Activated naive CD8-positive, alpha-beta T cell treated with anti-CD3 and anti-CD28 coated beads, Interleukin-2, amount 50 U/mL, for 24 hours (primary cell): ENCODE measurements around the gene BCL6.

Source experiments
- ATAC-seq: fragments of 150-1000 bp; cut with Tn5 transposase; one replicate; pipeline ENCODE4 v1.10.0; 2021
- DNase-seq: peaks from one replicate; pipeline ENCODE4 v3.0.0; 2021
- H3K27ac Mint-ChIP-seq: one replicate; pipeline ENCODE4 v1.8.0; 2021; ENCODE audit warnings: mild to moderate bottlenecking, mixed read lengths
- H3K27me3 Mint-ChIP-seq: one replicate; pipeline ENCODE4 v1.8.0; 2021; ENCODE audit warnings: mixed read lengths
- H3K36me3 Mint-ChIP-seq: one replicate; pipeline ENCODE4 v1.8.0; 2021; ENCODE audit warnings: low read depth, mixed read lengths
- H3K4me1 Mint-ChIP-seq: one replicate; pipeline ENCODE4 v1.8.0; 2021; ENCODE audit warnings: mixed read lengths
- H3K4me3 Mint-ChIP-seq: one replicate; pipeline ENCODE4 v1.8.0; 2021; ENCODE audit warnings: mild to moderate bottlenecking, moderate library complexity, mixed read lengths
- H3K9me3 Mint-ChIP-seq: one replicate; pipeline ENCODE4 v1.8.0; 2021; ENCODE audit warnings: mixed read lengths

Gene BCL6

GRCh38 chr3:187722206-187722612 is 23.1 kb downstream of the BCL6 start:
- no peak for ATAC-seq
- Mint-ChIP-seq H3K36me3 (peaks cover 29% of the 10 kb centered on the region), H3K27ac (no peak overlapping the region), H3K9me3 (no peaks in the 10 kb centered on the region), H3K27me3 (no peaks in the 10 kb centered on the region), H3K4me1 (no peaks in the 10 kb centered on the region), H3K4me3 (no peak overlapping the region)
- DNase-seq: no peak

- no peak for ATAC-seq
Measured at GRCh38 chr3:187721055-187721454, 24.2 kb downstream of the BCL6 start.

GRCh38 chr3:187720337-187720670 is 25.0 kb downstream of the BCL6 start:
- no peak overlapping the region for H3K4me3 Mint-ChIP-seq
- H3K4me1 Mint-ChIP-seq: no peaks in the 10 kb centered on the region
- no peak overlapping the region for H3K27ac Mint-ChIP-seq
- peaks cover 20% of the 10 kb centered on the region for H3K36me3 Mint-ChIP-seq
- no peaks in the 10 kb centered on the region for H3K27me3 Mint-ChIP-seq
- ATAC-seq: no peak
- DNase-seq: no peak
- H3K9me3 Mint-ChIP-seq: no peaks in the 10 kb centered on the region

More at GRCh38 chr3:187721055-187721454, 24.2 kb downstream of the BCL6 start:
- Mint-ChIP-seq H3K9me3 (no peaks in the 10 kb centered on the region), H3K4me1 (no peaks in the 10 kb centered on the region), H3K27me3 (no peaks in the 10 kb centered on the region), H3K36me3 (peaks cover 23% of the 10 kb centered on the region), H3K27ac (no peak overlapping the region), H3K4me3 (no peak overlapping the region)
- DNase-seq: no peak

GRCh38 chr3:187719628-187720336 is 25.5 kb downstream of the BCL6 start:
- Mint-ChIP-seq H3K4me1 (no peaks in the 10 kb centered on the region), H3K27ac (no peak overlapping the region), H3K36me3 (peaks cover 17% of the 10 kb centered on the region), H3K4me3 (no peak overlapping the region), H3K27me3 (no peaks in the 10 kb centered on the region), H3K9me3 (no peaks in the 10 kb centered on the region)
- ATAC-seq: no peak
- DNase-seq: no peak

GRCh38 chr3:187718802-187719201 is 26.5 kb downstream of the BCL6 start:
- no peaks in the 10 kb centered on the region for H3K9me3 Mint-ChIP-seq
- no peak for DNase-seq
- no peak overlapping the region for H3K4me3 Mint-ChIP-seq
- H3K27ac Mint-ChIP-seq: no peak overlapping the region
- peaks cover 11% of the 10 kb centered on the region for H3K36me3 Mint-ChIP-seq
- peaks cover 3% of the 10 kb centered on the region for H3K27me3 Mint-ChIP-seq
- ATAC-seq: no peak
- H3K4me1 Mint-ChIP-seq: peaks cover 8% of the 10 kb centered on the region

- DNase-seq: no peak
- H3K27ac Mint-ChIP-seq: no peak overlapping the region
- no peaks in the 10 kb centered on the region for H3K9me3 Mint-ChIP-seq
- H3K36me3 Mint-ChIP-seq: peaks cover 6% of the 10 kb centered on the region
- H3K27me3 Mint-ChIP-seq: peaks cover 3% of the 10 kb centered on the region
- H3K4me3 Mint-ChIP-seq: no peak overlapping the region
- peaks cover 8% of the 10 kb centered on the region for H3K4me1 Mint-ChIP-seq
- ATAC-seq: no peak
Measured at GRCh38 chr3:187717572-187717971, 27.7 kb downstream of the BCL6 start.

GRCh38 chr3:187714404-187714979 is 30.8 kb downstream of the BCL6 start:
- peaks cover 8% of the 10 kb centered on the region for H3K4me1 Mint-ChIP-seq
- H3K4me3 Mint-ChIP-seq: no peak overlapping the region
- H3K36me3 Mint-ChIP-seq: no peaks in the 10 kb centered on the region
- no peak overlapping the region for H3K27ac Mint-ChIP-seq
- H3K27me3 Mint-ChIP-seq: peaks cover 3% of the 10 kb centered on the region
- DNase-seq (peak; percentile 69), ATAC-seq (peak; percentile 83)
- no peaks in the 10 kb centered on the region for H3K9me3 Mint-ChIP-seq

- DNase-seq (no peak), ATAC-seq (peak; percentile 65)
- H3K36me3 Mint-ChIP-seq: no peaks in the 10 kb centered on the region
- H3K4me1 Mint-ChIP-seq: peaks cover 8% of the 10 kb centered on the region
- no peak overlapping the region for H3K4me3 Mint-ChIP-seq
- H3K27ac Mint-ChIP-seq: no peak overlapping the region
- H3K9me3 Mint-ChIP-seq: no peaks in the 10 kb centered on the region
- peaks cover 3% of the 10 kb centered on the region for H3K27me3 Mint-ChIP-seq
Measured at GRCh38 chr3:187713504-187713903, 31.8 kb downstream of the BCL6 start.

GRCh38 chr3:187709155-187709554 is 36.1 kb downstream of the BCL6 start:
- H3K27me3 Mint-ChIP-seq: no peaks in the 10 kb centered on the region
- no peak overlapping the region for H3K4me3 Mint-ChIP-seq
- no peak overlapping the region for H3K27ac Mint-ChIP-seq
- no peaks in the 10 kb centered on the region for H3K36me3 Mint-ChIP-seq
- ATAC-seq: no peak
- H3K9me3 Mint-ChIP-seq: no peaks in the 10 kb centered on the region
- H3K4me1 Mint-ChIP-seq: peaks cover 3% of the 10 kb centered on the region
- no peak for DNase-seq

GRCh38 chr3:187708696-187709095 is 36.6 kb downstream of the BCL6 start:
- Mint-ChIP-seq H3K27me3 (no peaks in the 10 kb centered on the region), H3K4me1 (no peaks in the 10 kb centered on the region), H3K9me3 (no peaks in the 10 kb centered on the region), H3K36me3 (no peaks in the 10 kb centered on the region), H3K4me3 (no peak overlapping the region), H3K27ac (no peak overlapping the region)
- no peak for ATAC-seq
- no peak for DNase-seq

- no peaks in the 10 kb centered on the region for H3K27me3 Mint-ChIP-seq
- ATAC-seq (no peak), DNase-seq (no peak)
- no peak overlapping the region for H3K4me3 Mint-ChIP-seq
- H3K4me1 Mint-ChIP-seq: no peaks in the 10 kb centered on the region
- H3K36me3 Mint-ChIP-seq: no peaks in the 10 kb centered on the region
- H3K27ac Mint-ChIP-seq: no peak overlapping the region
- H3K9me3 Mint-ChIP-seq: no peaks in the 10 kb centered on the region
Measured at GRCh38 chr3:187706971-187707370, 38.3 kb downstream of the BCL6 start.

- DNase-seq: no peak
- H3K27ac Mint-ChIP-seq: no peak overlapping the region
- no peak for ATAC-seq
- no peaks in the 10 kb centered on the region for H3K4me1 Mint-ChIP-seq
- no peaks in the 10 kb centered on the region for H3K36me3 Mint-ChIP-seq
- no peak overlapping the region for H3K4me3 Mint-ChIP-seq
- H3K9me3 Mint-ChIP-seq: no peaks in the 10 kb centered on the region
- no peaks in the 10 kb centered on the region for H3K27me3 Mint-ChIP-seq
Measured at GRCh38 chr3:187705164-187705563, 40.1 kb downstream of the BCL6 start.

- H3K27me3 Mint-ChIP-seq: no peaks in the 10 kb centered on the region
- no peaks in the 10 kb centered on the region for H3K36me3 Mint-ChIP-seq
- ATAC-seq (no peak), DNase-seq (no peak)
- H3K9me3 Mint-ChIP-seq: no peaks in the 10 kb centered on the region
- no peak within 1 kb of the TSS for H3K27ac Mint-ChIP-seq
- no peak within 1 kb of the TSS for H3K4me3 Mint-ChIP-seq
- H3K4me1 Mint-ChIP-seq: no peaks in the 10 kb centered on the region
Measured at GRCh38 chr3:187702507-187703033, 42.7 kb downstream of the BCL6 start, which contains the start of gene RTP2. RTP2 (minus strand) TSS chr3:187702557; CDS start chr3:187702128, 429 bp downstream.

GRCh38 chr3:187700249-187700648 is 45.0 kb downstream of the BCL6 start:
- DNase-seq (no peak), ATAC-seq (no peak)
- H3K9me3 Mint-ChIP-seq: no peaks in the 10 kb centered on the region
- H3K4me3 Mint-ChIP-seq: no peak overlapping the region
- no peaks in the 10 kb centered on the region for H3K36me3 Mint-ChIP-seq
- H3K27me3 Mint-ChIP-seq: peaks cover 5% of the 10 kb centered on the region
- H3K4me1 Mint-ChIP-seq: no peaks in the 10 kb centered on the region
- H3K27ac Mint-ChIP-seq: no peak overlapping the region
